GM12891 (cell line): Measurements from ENCODE around the gene DLX4.

ENCODE experiments used
- DNase-seq: peaks from one replicate; pipeline ENCODE4 v3.0.0; 2011; ENCODE audit warnings: low spot score; ENCODE audit not compliant: insufficient read length
- FAIRE-seq: peaks from 2 replicates; lab custom pipeline; 2011; peaks lifted over from hg19 to GRCh38; lab: Jason Lieb, UNC
- PAX5 ChIP-seq: IDR thresholded peaks from 2 replicates; pipeline ENCODE4 v1.6.1; 2011; ENCODE audit warnings: low read length, moderate library complexity, mild to moderate bottlenecking; ENCODE audit not compliant: insufficient read depth, severe bottlenecking
- POLR2A ChIP-seq: IDR thresholded peaks from 2 replicates; pipeline ENCODE4 v1.6.1; 2011; ENCODE audit warnings: low read depth, low read length, control low read depth
- POLR2AphosphoS5 ChIP-seq: IDR thresholded peaks from 2 replicates; pipeline ENCODE4 v1.6.1; 2011; ENCODE audit warnings: low read depth, low read length, control low read depth
- POU2F2 ChIP-seq: IDR thresholded peaks from 2 replicates; pipeline ENCODE4 v1.6.1; 2011; ENCODE audit warnings: low read depth, mild to moderate bottlenecking, control low read depth, low read length, moderate library complexity
- SPI1 ChIP-seq: IDR thresholded peaks from 2 replicates; pipeline ENCODE4 v1.6.1; 2011; ENCODE audit warnings: low read depth, low read length, control low read depth
- TAF1 ChIP-seq: IDR thresholded peaks from 2 replicates; pipeline ENCODE4 v1.6.1; 2011; ENCODE audit warnings: low read depth, low read length, control low read depth

Gene DLX4

GRCh38 chr17:49976828-49977202 is 7.8 kb downstream of the DLX4 start:
- no peak for TF ChIP-seq TAF1
- DNase-seq, result no peak
- FAIRE-seq, result no peak

GRCh38 chr17:49977463-49978389 is 8.7 kb downstream of the DLX4 start:
- FAIRE-seq (no peak), DNase-seq (no peak)
- no peak for TF ChIP-seq POLR2AphosphoS5
- TF ChIP-seq PAX5, result no peak

DNA sequence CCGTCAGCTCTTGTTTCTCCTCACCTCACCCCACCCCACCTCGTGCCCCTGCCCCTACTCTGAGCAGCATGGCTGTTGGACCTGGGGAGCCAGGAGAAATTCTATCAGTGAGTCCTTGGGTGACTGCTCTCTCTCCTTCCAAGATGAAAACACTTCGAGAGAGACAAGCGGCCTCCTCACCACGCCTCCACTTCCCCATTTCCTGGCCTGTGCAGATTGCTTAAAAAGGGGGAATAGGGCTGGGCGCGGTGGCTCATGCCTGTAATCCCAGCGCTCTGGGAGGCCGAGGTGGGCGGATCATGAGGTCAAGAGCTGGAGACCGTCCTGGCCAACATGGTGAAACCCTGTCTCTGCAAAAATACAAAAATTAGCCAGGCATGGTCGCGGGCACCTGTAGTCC is 9.5 kb downstream of the DLX4 start:
- DNase-seq (no peak), FAIRE-seq (no peak)
- TF ChIP-seq POU2F2 (no peak), SPI1 (peak; percentile 39; the same call in 1 of the 2 replicates)

GRCh38 chr17:49979748-49980479 is 10.9 kb downstream of the DLX4 start:
- FAIRE-seq, result no peak
- no peak for DNase-seq
- TF ChIP-seq TAF1, result no peak
- TF ChIP-seq POU2F2, result no peak
- TF ChIP-seq POLR2AphosphoS5, result no peak
- TF ChIP-seq POLR2A, result no peak
- no peak for TF ChIP-seq SPI1
- TF ChIP-seq PAX5, result no peak

DNA sequence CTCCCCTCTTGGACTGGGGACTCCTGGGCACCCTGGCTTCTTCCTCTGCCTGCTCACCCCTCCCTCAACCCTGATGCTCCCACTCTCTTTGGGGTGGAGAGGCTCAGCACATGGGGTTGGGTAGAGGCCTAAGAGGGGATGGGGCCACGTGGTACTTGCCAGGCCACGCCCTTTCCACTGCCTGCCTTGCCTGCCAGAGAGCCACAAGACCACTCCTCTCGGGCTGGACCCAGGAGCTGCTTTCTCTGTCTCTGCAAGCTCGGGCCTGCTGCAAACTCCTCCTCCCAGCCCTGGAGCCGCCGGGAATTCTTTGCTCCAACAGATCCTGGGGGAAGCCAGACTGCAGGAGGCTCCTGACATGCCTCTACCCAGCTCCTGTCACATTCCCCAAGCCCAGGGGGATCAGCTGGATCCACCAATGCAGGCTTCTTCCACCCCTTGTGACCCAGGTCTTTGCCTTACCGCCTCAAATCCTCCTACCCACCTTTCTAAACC is 11.8 kb downstream of the DLX4 start:
- TF ChIP-seq POLR2AphosphoS5 (no peak), POU2F2 (no peak), PAX5 (no peak), TAF1 (no peak), SPI1 (no peak), POLR2A (no peak)
- no peak for DNase-seq
- no peak for FAIRE-seq

- DNase-seq, result no peak
- no peak for FAIRE-seq
- no peak for TF ChIP-seq SPI1
- TF ChIP-seq POLR2A, result no peak
- TF ChIP-seq PAX5, result no peak
- TF ChIP-seq POLR2AphosphoS5, result no peak
- TF ChIP-seq TAF1, result no peak
- TF ChIP-seq POU2F2, result no peak
Measured at GRCh38 chr17:49984283-49984682, 15.3 kb downstream of the DLX4 start.

GRCh38 chr17:49984776-49985175 is 15.8 kb downstream of the DLX4 start:
- FAIRE-seq, result no peak
- no peak for DNase-seq

GRCh38 chr17:49985310-49985990 is 16.5 kb downstream of the DLX4 start:
- FAIRE-seq (no peak), DNase-seq (no peak)
- no peak for TF ChIP-seq POLR2AphosphoS5

More at GRCh38 chr17:49984776-49985175, 15.8 kb downstream of the DLX4 start:
- no peak for TF ChIP-seq PAX5
- no peak for TF ChIP-seq TAF1
- TF ChIP-seq POU2F2, result no peak
- no peak for TF ChIP-seq SPI1

DNA sequence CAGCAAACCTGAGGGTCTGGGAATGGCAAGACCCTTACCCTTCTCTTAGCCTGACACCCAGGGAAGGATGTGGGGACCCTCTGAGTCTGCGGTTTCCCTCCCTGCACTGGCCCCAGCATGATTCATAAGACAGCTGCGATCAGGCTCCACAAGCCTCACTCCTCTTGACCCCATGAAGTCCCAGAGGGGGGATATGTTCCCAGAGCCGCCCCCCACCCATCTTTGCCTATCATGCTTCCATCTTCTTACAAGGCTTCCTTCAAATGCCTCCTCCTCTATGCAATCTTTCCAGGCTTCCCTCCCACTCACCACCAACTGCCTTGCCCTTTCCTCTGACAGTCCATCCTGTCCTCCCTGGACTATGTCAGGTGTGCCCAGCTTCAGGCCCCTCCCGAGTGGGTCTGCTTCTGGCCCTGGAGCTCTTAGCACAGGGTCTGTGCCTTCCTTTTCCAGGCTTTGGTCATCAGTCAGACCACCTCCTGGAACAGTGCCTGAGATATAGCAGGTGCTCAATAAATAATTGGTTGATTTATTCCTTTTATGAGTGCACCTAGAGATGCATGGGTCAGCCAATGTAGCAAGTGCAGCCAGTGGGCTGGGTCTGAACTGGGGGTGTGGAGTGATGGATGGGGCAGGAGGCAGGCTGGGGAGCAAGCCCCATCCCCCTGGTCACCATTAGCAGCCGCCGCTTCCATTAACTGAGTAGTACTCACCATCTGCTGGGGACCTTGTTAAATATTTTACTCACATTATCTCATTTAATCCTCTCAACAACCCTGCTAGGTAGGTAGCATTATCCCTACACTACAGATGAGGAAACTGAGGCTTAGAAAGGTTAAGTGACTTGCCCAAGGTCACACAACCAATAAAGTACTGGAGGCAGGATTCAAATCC is 17.7 kb downstream of the DLX4 start:
- FAIRE-seq (no peak), DNase-seq (no peak)
- TF ChIP-seq TAF1 (no peak), SPI1 (no peak), PAX5 (no peak), POLR2A (no peak), POLR2AphosphoS5 (no peak), POU2F2 (no peak)

DNA sequence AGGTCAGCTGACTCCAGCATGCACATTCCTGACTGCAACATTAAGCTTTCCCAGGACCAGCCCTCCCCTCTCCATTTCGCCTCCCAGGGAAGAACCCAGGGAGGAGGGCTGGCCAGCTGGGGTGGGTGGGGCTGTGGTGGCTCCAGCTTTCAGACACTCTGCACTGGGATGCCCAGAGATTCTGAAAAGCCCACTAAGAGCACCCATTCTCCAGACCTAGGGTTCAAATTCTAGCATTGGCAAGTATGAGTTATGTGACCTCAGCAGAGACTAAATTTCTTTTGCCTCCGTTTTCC is 18.2 kb downstream of the DLX4 start:
- no peak for DNase-seq
- TF ChIP-seq TAF1 (no peak), POLR2AphosphoS5 (no peak), POU2F2 (no peak), PAX5 (no peak), SPI1 (no peak), POLR2A (no peak)
- FAIRE-seq, result no peak
